TTC549 (cell line): Measurements from ENCODE around the gene TOR2A.

Source experiments
- FAIRE-seq: peaks from 2 replicates; lab custom pipeline; 2012; peaks lifted over from hg19 to GRCh38; lab: Jason Lieb, UNC

TOR2A gene

GRCh38 chr9:127698985-127699670 is 36.0 kb downstream of the TOR2A start:
- FAIRE-seq, result no peak

GRCh38 chr9:127698386-127698785 is 36.7 kb downstream of the TOR2A start:
- no peak for FAIRE-seq

DNA sequence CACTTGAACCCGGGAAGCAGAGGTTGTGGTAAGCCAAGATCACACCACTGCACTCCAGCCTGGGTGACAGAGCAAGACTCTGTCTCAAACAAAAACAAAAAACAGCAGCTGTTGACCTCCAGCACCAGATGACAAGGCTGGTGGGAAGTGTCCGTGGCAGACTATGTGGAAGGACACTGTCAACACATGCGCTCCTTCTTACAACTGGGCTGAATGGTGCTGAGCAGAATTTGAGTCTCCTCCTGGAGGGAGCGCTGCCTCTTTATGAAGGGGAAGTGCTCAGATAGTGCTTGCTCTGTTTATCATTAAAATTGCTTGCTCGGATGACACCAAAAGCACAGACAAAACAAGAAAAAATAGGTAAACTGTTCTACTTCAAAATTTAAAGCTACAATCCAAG is 37.5 kb downstream of the TOR2A start:
- FAIRE-seq, result no peak

DNA sequence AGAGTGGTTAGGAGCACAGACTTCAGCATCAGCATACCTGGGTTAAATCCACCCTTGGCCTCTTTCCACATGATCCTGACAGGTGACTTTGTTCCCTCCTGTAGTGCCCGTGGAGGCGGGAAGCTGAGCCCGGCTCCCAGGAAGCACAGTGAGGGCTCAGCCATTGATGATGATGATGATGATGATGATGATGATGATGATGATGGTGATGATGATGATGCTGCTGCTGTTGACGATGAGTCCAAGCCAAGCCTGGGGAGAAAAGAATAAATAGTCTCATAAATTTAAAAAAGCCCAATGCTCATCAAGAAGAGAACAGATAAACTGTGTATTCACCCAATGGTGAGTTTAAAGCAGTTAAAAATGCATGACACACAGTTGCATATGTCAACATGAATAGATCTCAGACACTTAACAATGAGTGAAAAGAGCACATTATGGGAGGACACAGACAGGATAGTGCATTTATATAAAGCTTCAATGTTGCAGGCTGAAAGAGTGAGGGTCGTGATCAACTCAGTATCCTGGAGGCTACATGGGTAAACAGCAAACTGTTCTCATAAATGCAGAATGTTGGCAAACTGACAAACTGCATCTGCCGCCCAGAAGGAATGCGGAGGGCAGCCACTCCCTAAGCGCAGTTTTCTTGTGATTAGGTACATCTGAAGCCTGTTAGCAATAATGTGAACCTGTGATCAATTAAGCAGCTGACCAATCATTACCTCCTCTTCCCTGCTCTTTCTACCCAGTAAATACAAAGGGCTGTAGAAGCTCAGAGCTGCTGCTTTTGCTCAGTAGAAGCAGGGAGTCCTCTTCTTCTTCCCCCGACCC is 40.0 kb downstream of the TOR2A start:
- no peak for FAIRE-seq

DNA sequence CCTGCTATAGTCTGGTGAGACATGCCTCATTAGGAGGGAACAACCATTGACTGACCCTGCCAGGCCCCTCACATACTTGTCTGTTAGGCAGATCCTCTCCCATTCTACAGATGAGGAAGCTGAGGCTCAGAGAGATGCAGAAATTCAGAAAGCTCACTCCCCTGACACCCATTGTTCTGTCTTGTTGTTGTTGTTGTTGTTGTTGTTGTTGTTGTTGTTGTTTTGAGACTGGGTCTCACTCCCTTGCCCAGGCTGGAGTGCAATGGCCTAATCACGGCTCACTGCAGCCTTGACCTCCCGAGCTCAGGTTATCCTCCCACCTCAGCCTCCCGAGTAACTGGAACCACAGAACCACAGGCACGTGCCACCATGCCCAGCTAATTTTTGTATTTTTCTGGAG is 41.4 kb downstream of the TOR2A start:
- no peak for FAIRE-seq

- no peak for FAIRE-seq
These were observed 42.0 kb downstream of the TOR2A start for GRCh38 chr9:127693143-127693542.

GRCh38 chr9:127692071-127692470 is 43.0 kb downstream of the TOR2A start:
- no peak for FAIRE-seq

DNA sequence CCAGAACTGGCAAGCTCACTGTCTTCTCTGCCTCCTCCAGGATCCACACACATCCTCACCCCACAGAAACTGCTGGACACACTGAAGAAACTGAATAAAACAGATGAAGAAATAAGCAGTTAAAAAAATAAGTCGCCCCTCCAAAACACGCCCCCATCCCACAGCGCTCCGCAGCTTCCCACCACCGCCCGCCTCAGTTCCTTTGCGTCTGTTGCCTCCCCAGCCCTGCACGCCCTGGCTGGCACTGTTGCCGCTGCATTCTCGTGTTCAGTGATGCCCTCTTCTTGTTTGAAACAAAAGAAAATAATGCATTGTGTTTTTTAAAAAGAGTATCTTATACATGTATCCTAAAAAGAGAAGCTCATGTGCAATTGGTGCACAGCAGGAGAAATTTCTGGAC is 44.4 kb downstream of the TOR2A start:
- FAIRE-seq, result no peak

GRCh38 chr9:127689329-127690000 is 45.6 kb downstream of the TOR2A start:
- no peak for FAIRE-seq

DNA sequence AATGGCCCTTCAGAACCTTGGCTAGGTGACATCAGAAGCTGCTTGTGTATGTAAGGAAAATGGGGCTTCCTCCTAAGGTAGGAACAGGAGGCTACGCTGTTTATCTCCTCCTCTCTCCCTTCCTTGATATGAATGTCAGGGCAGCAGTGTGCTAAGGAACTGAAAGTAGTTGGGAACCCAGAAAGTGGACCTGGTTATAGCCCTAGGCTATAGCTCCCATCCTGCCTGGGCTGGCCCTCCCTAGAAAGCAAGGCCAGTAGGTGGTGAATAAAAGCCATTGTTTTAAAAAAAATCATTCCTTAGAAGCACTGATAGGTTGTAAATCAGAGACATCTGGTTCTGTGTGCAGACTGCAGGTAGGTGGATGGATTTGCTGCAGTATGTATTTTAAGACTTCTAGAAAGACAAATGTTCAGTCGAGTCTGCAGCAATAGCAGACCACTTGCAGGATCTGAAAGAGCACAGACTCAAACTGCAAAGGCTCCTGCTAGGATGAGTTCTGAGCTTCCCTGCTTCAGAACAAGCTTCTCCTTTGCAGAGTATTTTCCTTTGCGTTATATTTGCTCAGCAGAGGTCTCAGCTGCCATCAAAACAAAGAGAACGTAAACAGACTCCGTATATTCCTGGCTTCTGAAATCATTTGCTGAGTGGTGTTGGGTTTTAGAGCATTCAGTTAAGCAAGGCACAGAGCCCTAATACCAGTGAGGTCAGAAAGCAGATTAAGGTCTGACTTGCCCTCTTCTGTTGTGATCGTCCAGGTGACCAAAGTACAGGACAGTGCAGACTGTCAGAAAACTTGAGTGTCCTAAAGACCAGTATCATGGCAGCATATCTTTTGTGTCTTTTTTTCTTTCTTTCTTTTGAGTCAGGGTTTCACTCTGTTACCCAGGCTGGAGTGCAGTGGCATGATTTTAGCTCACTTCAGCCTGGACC is 48.4 kb downstream of the TOR2A start:
- FAIRE-seq, result no peak

GRCh38 chr9:127684576-127684975 is 50.5 kb downstream of the TOR2A start:
- no peak for FAIRE-seq

- no peak for FAIRE-seq
These were observed 51.4 kb downstream of the TOR2A start for GRCh38 chr9:127683723-127684122.

DNA sequence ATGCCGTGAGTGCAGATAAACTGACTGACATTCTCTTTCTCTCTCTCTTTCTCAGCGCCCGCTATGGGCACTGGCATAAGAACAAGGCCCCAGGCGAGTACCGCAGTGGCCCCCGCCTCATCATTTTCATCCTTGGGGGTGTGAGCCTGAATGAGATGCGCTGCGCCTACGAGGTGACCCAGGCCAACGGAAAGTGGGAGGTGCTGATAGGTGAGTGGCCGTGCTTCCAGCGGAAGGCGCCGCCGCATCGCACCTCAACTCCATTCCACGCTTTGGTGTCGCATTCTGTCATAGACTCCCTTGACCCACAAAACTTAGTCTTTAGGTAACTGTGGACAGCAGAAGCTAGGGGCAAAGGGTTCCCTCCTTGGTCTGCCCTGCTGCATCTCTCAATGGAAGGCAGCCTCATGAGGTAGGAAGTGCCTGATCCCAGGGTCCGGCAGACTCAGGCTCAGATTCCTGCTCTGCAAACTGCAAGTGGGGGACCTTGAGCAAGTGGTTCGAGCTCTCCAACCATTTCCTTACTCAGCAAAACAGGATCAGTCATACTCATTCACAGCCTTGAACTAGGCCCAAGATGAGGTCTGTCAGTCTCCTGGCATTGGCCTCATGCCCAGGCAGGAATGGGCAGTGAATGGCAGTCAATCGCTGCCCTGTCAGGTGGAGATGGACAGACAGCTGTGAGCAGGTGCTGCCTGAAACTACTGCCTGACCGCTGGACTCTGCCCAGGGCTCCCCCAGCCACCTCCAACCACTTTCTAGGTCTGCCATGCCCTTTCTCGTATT is 52.5 kb downstream of the TOR2A start:
- no peak for FAIRE-seq
